HFF-Myc (cell line): Measurements from ENCODE around the gene TANGO6.

ENCODE experiments used
- DNase-seq: peaks from one replicate; pipeline ENCODE4 v3.0.0-alpha.2; 2011; ENCODE audit warnings: low read depth; ENCODE audit errors: extremely low read depth
- H3K4me3 ChIP-seq: replicated peaks from 2 replicates; pipeline ENCODE4 v1.5.1; 2011; ENCODE audit warnings: low read depth, mild to moderate bottlenecking, control low read depth, low read length
- CTCF ChIP-seq: IDR thresholded peaks from 2 replicates; pipeline ENCODE4 v1.5.1; 2012; ENCODE audit warnings: mild to moderate bottlenecking, low read depth, low read length, control low read depth; ENCODE audit errors: missing control alignments

The TANGO6 gene

GRCh38 chr16:69073181-69073702 is 229.9 kb downstream of the TANGO6 start:
- TF ChIP-seq CTCF, result no peak
- H3K4me3 ChIP-seq, result no peak overlapping the region
- peak; percentile 36 for DNase-seq

GRCh38 chr16:69077251-69077650 is 233.9 kb downstream of the TANGO6 start:
- TF ChIP-seq CTCF, result no peak
- no peak for DNase-seq
- no peak overlapping the region for H3K4me3 ChIP-seq

GRCh38 chr16:69078073-69078472 is 234.7 kb downstream of the TANGO6 start:
- DNase-seq, result no peak
- no peak for TF ChIP-seq CTCF
- H3K4me3 ChIP-seq, result no peak overlapping the region

GRCh38 chr16:69079697-69080096 is 236.4 kb downstream of the TANGO6 start:
- no peak for DNase-seq
- no peak overlapping the region for H3K4me3 ChIP-seq
- no peak for TF ChIP-seq CTCF

- no peak for DNase-seq
- TF ChIP-seq CTCF, result peak; percentile 8
- no peak overlapping the region for H3K4me3 ChIP-seq
Observed at GRCh38 chr16:69083306-69083941, 240.1 kb downstream of the TANGO6 start.

- no peak for DNase-seq
- H3K4me3 ChIP-seq, result no peak overlapping the region
- TF ChIP-seq CTCF, result no peak
Observed at GRCh38 chr16:69084289-69084688, 241.0 kb downstream of the TANGO6 start.

GRCh38 chr16:69085032-69085695 is 241.8 kb downstream of the TANGO6 start:
- no peak overlapping the region for H3K4me3 ChIP-seq
- no peak for TF ChIP-seq CTCF
- no peak for DNase-seq
